Activated CD8-positive, alpha-beta memory T cell treated with anti-CD3 and anti-CD28 coated beads, Interleukin-2, amount 50 U/mL, for 24 hours (primary cell): ENCODE measurements around the gene SH3BP1.
"Not testable (repeated sequence)": the region's sequence is repeated elsewhere in the genome, so short reads cannot be mapped to it uniquely, and the experiment has no call there.

Experiments used
- DNase-seq: peaks from one replicate; pipeline ENCODE4 v3.0.0-alpha.2; 2020; ENCODE audit errors: extremely low read depth

The SH3BP1 gene

GRCh38 chr22:37639070-37639760 lies at the start of gene SH3BP1:
Gene SH3BP1, plus strand, starts transcription at chr22:37639669. Its CDS starts 119 bp downstream, at chr22:37639788.
- DNase-seq = no peak

- not testable (repeated sequence) for DNase-seq
Measured at GRCh38 chr22:37591081-37591480, 48.4 kb upstream of the SH3BP1 start.

- no peak for DNase-seq
Measured at GRCh38 chr22:37591823-37592404, 47.6 kb upstream of the SH3BP1 start.

DNA sequence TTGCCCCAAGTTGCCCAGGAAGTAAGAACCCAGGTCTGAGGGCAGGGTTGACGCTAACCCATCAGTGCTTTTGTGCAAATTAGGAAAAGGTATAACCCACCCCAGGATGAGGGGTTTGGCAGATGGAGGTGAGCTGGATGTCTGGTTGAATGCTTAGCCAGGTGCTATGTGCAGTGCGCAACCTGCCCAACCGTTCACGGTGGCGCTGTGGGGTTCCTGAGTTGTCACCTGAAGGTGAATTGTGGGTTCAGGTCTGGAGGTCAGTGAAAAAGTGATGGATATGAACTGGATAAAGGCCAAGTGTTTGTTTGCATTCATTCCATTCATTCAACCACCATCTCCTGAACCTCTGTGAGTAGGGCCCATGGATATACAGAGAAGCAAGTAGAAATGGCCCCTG lies 45.2 kb upstream of the SH3BP1 start:
- DNase-seq = no peak

DNA sequence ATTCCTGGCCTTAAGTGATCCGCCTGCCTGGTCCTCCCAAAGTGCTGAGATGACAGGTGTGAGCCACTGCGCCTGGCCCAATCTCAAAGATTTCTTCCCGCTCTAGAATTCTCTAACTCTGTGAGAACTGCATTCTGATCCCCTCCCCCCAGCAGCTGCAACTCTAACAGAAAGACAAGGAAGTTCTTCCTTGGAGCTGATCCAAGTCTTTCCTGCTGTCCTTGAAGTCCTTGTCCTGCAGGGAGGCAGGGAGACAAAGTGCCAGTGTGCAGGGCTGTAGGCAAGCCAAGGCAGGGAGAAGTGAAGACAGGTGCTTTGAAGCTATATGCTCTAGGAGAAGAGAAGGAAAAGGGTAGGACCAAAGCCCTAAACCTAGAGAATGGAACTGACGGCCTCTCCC lies 40.3 kb upstream of the SH3BP1 start:
- DNase-seq = no peak

DNA sequence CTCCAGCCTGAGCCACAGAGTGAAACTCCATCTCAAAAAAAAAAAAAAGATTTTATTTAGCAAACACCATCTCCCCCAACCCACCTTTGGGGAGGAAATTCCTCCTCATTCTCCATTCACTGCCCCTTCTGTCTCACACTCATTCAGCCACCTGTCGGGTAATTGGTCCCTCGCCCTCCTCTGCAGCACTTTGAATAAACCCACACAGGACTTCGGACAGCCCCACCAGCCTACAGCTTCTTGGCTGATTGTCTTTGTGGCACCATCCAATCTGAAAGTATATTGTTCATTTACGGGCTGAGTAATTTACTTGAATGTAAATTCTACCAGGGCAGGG lies 38.3 kb upstream of the SH3BP1 start:
- no peak for DNase-seq

GRCh38 chr22:37601540-37602442 lies 37.7 kb upstream of the SH3BP1 start:
- DNase-seq = no peak

DNA sequence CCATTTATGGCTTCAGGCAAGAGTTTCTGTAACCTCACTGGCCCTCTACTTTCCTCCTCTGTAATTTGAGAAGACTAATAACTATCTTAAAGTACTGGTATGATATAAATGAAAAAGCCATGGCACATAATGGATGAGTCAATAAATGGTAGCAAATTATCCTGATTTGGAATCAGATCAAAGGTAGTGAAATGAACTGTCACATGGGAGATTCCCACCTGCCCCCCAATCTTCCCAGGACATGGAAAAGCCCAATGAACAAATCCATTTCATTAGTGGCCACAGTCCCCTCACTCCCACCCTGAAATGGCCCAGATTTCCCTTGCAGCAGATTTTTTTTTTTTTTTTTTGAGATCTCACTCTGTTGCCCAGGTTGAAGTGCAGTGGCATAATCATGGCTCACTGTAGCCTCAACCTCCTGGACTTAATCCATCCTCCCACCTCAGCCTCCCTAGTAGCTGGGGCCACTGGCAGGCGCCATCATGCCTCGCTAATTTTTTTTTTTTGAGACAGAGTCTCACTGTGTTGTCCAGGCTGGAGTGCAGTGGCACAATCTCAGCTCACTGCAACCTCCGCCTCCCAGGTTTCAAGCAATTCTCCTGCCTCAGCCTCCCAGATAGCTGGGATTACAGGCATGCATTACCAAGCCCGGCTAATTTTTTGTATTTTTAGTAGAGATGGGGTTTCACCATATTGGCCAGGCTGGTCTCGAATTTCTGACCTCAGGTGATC lies 36.8 kb upstream of the SH3BP1 start:
- DNase-seq = not testable (repeated sequence)

DNA sequence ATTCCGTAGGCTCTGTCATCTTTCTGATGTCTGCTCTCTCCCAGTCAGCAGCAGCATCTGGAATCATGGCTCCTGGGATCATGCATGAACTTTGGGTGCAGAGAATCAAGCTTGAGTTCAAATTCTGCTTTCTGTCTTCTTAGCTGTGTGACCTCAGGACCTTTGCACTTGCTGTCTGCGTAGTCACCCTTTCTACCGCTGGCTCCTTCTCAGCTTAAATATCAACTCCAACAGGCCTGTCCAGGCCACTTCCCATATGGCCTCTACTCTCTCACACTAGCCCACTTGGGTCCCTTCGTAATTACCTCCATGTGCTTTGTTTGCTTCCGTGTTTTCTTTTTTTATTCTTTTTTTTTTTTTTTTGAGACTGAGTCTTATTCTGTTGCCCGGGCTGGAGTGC lies 35.4 kb upstream of the SH3BP1 start:
- no peak for DNase-seq

- DNase-seq = no peak
Measured at GRCh38 chr22:37604875-37605274, 34.6 kb upstream of the SH3BP1 start.

GRCh38 chr22:37607010-37607934 lies 32.2 kb upstream of the SH3BP1 start:
- DNase-seq = peak; percentile 64

DNA sequence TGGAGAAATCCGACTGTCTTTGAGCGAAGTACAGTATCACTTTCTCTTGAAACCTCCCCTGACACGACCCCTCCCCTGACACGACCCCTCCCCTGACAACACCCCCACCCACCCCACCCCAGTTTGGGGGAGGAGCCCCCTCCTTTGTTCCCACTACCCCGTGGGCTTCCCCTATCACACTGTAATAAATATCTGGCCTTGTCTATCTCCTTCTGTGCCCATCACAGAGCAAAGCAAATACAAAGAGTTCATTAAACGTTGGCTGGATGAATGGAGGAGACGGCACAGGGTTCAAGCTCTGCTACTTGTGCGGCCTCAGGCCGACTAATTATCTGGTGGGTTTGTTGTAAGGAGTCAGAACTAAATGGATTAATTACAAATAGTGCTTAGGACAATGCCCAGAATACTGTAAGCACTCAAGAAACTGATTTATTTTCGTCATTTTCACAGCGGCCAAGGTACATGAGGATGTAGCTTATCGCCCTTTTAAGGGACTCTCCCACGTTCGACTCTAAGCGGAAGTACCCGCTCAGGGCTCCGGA lies 31.5 kb upstream of the SH3BP1 start:
- DNase-seq = no peak

DNA sequence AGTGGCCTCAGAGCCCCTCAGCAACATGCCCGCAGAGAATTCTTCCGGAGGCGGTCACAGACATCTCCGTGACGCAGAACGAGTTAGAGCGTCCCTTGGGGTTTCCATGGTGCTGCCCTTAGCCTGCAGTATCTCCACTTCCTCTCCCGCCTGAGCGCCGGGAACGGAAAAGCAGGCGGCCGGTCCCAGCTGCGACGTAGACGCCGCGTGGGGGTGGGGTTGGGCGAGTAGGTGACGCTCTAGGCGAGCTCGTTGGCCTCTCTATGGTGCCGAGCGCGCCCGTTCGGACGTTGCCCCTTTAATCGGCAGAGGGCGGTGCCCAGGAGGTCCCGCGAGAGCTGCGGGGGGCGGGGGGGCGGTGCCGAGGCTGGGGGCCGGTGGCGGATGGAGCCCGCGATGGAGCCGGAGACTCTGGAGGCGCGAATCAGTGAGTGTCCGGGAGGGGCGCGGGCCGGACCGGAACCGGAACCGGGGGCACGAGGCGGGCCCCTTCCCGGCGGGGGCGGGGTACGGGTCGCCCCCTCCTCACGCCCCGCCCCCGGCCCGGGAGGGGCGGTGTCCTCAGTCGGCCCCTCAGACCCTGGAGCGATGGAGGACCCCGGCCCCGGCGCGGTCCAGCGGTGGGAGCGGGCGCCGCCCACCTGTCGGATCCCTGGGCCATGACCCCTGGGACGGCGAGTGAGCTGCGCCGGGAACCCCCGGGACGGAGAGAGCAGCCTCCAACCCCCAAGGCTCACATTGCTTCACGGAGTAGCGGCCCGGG lies 30.8 kb upstream of the SH3BP1 start, which contains the start of gene GGA1:
TSS of gene GGA1 (plus strand) at position 358 of the 763 bp plus-strand sequence. CDS start at position 385, 27 bp downstream.
- DNase-seq = peak; percentile 76

DNA sequence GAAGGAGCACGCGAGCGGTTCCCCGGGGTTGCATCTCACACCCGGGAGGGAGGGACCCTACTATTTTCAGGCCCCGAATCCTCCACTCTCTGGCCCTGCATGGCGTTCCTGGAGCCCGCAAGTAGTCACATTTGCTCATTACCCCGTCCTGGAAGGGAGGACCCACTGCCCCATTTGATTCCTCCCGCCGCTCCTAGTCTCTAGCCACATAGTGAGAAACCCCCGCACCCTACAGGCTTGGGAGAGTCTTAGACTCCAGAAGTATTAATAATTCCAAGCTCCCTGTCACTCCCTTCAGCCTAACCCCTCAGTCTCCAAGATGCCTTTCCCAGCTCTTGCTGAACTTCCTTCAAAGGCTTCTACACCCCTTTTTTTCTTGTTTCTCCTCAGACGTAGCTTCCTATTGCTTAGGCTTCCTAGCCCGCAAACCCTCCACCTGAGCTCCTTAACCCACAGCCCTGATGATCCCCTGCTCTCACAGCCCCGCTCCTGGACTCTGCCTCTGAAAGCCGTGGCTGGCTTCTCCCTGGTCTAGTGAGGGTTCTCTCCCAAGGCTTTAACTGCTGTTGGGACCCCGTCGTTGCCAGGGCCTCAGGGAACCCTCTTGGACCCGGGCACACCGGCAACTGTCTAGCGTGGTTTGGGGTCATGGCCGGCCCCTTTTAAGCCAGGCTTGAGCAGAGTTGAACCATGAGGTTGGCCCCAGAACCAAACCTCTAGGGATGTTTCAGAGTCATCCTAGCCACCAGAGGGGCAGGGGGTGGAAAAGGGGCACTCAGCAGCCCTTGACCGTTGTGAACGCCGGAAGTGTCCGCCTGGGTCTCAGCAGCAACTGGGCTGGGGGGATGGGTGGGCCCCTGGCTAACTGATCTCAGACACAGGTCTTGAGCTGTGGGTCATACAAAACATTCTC lies 30.0 kb upstream of the SH3BP1 start:
- no peak for DNase-seq

DNA sequence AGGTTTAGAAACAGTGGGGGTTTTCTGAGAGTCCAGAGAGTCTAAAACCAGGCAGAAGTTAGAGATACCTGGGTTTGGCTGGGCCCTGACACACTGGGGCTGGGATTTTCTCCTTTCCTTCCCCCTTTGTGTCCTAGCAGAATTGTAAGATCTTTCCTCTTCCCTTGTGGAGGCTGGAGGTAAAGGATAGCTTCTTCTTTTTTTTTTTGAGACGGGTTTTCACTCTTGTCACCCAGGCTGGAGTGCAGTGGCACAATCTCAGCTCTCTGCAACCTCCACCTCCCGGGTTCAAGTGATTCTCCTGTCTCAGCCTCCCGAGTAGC lies 29.4 kb upstream of the SH3BP1 start:
- DNase-seq = not testable (repeated sequence)

GRCh38 chr22:37610480-37611129 lies 28.9 kb upstream of the SH3BP1 start:
- DNase-seq = no peak

DNA sequence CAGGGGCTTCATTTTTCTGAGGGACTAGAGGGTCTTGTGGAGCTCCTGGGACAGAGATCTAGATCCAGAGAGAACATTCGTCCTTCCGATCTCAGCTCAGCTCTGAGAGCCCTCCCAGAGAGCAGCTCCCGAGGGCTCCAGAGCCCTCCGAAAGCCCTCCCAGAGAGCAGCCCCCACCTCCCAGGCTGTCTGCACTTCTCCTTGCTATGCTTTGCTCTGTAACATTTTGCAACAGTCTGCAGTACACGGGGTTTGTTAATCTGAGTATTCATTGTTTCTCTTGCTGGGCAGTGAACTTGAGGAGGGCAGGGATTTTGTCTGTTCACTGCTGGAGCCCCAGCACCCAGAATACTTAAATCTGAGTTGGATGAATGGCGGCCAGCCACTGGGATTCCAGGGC lies 28.3 kb upstream of the SH3BP1 start:
- DNase-seq = no peak
